GM21528 (cell line): ENCODE results near the gene CACNA1C.

Source experiments
- ATAC-seq: cut with Tn5 transposase; IDR thresholded peaks from one replicate; pipeline ENCODE4 v1.9.1; 2021; ENCODE audit warnings: mild to moderate bottlenecking, moderate library complexity; ENCODE audit not compliant: unreplicated experiment, low FRiP score

The CACNA1C gene

GRCh38 chr12:2351161-2351560 is 298.4 kb downstream of the CACNA1C start:
- no peak for ATAC-seq

GRCh38 chr12:2352203-2352602 is 299.4 kb downstream of the CACNA1C start:
- ATAC-seq = no peak

GRCh38 chr12:2353281-2353680 is 300.5 kb downstream of the CACNA1C start:
- ATAC-seq = no peak

GRCh38 chr12:2353691-2354090 is 300.9 kb downstream of the CACNA1C start:
- no peak for ATAC-seq

GRCh38 chr12:2354151-2354991 is 301.6 kb downstream of the CACNA1C start:
- ATAC-seq = no peak

GRCh38 chr12:2355198-2355597 is 302.4 kb downstream of the CACNA1C start:
- ATAC-seq = no peak

GRCh38 chr12:2355604-2356003 is 302.8 kb downstream of the CACNA1C start:
- ATAC-seq = no peak

GRCh38 chr12:2356601-2357125 is 303.9 kb downstream of the CACNA1C start:
- no peak for ATAC-seq

GRCh38 chr12:2358986-2359658 is 306.3 kb downstream of the CACNA1C start:
- ATAC-seq = no peak

GRCh38 chr12:2359725-2360629 is 307.2 kb downstream of the CACNA1C start:
- ATAC-seq = no peak

- no peak for ATAC-seq
Observed at GRCh38 chr12:2360630-2361170, 307.9 kb downstream of the CACNA1C start.

GRCh38 chr12:2363836-2364609 is 311.2 kb downstream of the CACNA1C start:
- ATAC-seq = no peak

- no peak for ATAC-seq
Observed at GRCh38 chr12:2364631-2365051, 311.9 kb downstream of the CACNA1C start.

- no peak for ATAC-seq
Observed at GRCh38 chr12:2366711-2367110, 313.9 kb downstream of the CACNA1C start.

GRCh38 chr12:2372178-2372577 is 319.4 kb downstream of the CACNA1C start:
- ATAC-seq = no peak

GRCh38 chr12:2372735-2373134 is 319.9 kb downstream of the CACNA1C start:
- no peak for ATAC-seq

GRCh38 chr12:2373307-2373706 is 320.5 kb downstream of the CACNA1C start:
- ATAC-seq = no peak

GRCh38 chr12:2374092-2374906 is 321.5 kb downstream of the CACNA1C start:
- ATAC-seq = no peak

GRCh38 chr12:2375871-2376270 is 323.1 kb downstream of the CACNA1C start:
- ATAC-seq = no peak
